ENCODE results near the gene POLD4. TPM values are rescaled to one million over a fixed set of nuclear protein-coding genes. Genes with fewer than 3 reads are reported as not detected.

Gene POLD4
- total and polyA plus RNA-seq, 2 of the 13 experiments (the other 11 are each of a cell fraction or from before 2014, with no cell fraction given): 10.5 to 27.4 TPM

- TF ChIP-seq ZNF407 (CRISPR knock-in tag; IDR thresholded peaks at IDR 0.05; ENCODE audit: not compliant biosample characterization): no peak
- TF ChIP-seq MIER3 (CRISPR knock-in tag; IDR thresholded peaks at IDR 0.05; ENCODE audit: borderline replicate concordance): peak; percentile 66; the same call in 1 of the 2 replicates
- no peak; the same call in 1 of the 2 replicates for TF ChIP-seq MYNN (CRISPR knock-in tag; IDR thresholded peaks at IDR 0.05; ENCODE audit: low read depth)
- TF ChIP-seq MAX (IDR thresholded peaks at IDR 0.05): peak; percentile 53; the same call in 1 of the 2 replicates
- TF ChIP-seq BCL3 (CRISPR knock-in tag; IDR thresholded peaks at IDR 0.05): no peak
- TF ChIP-seq NFYC (CRISPR knock-in tag; IDR thresholded peaks at IDR 0.05): peak; percentile 63; the same call in 1 of the 2 replicates
- no peak for TF ChIP-seq CHD4 (IDR thresholded peaks at IDR 0.05; ENCODE audit: borderline replicate concordance, low read length)
- TF ChIP-seq ATF2 (CRISPR knock-in tag; IDR thresholded peaks at IDR 0.05): peak; percentile 62; the same call in 1 of the 2 replicates
- 0 out of 2 replicates have a peak, but pooled peaks have one; percentile 58 for TF ChIP-seq ZNF709 (CRISPR knock-in tag; IDR thresholded peaks at IDR 0.05)
- 0 out of 2 replicates have a peak, but pooled peaks have one; percentile 29 for TF ChIP-seq TSC22D2 (CRISPR knock-in tag; IDR thresholded peaks at IDR 0.05; ENCODE audit: borderline replicate concordance)
- TF ChIP-seq SCMH1 (CRISPR knock-in tag; IDR thresholded peaks at IDR 0.05; ENCODE audit: borderline replicate concordance): no peak
- 0 out of 2 replicates have a peak, but pooled peaks have one; percentile 26 for TF ChIP-seq REPIN1 (CRISPR knock-in tag; IDR thresholded peaks at IDR 0.05; ENCODE audit: borderline replicate concordance, low read depth)
- TF ChIP-seq GATAD1 (CRISPR knock-in tag; IDR thresholded peaks at IDR 0.05): peak; percentile 74; the same call in 1 of the 2 replicates
- TF ChIP-seq ARHGAP35 (CRISPR knock-in tag; IDR thresholded peaks at IDR 0.05; ENCODE audit: borderline replicate concordance): no peak
- TF ChIP-seq ZNF629 (CRISPR knock-in tag; conservative IDR thresholded peaks at IDR 0.05): 0 out of 2 replicates have a peak, but pooled peaks have one; percentile 26
- peak; percentile 72; the same call in 1 of the 2 replicates for TF ChIP-seq ZNF12 (CRISPR knock-in tag; IDR thresholded peaks at IDR 0.05)
Observed at GRCh38 chr11:67354075-67355022, 1.0 kb upstream of the POLD4 start (continued).
